IPS-18c (cell line): Measurements from ENCODE around the gene CDC42EP3.

ENCODE experiments used
- H3K4me3 ChIP-seq: 2 replicates; pipeline ENCODE4 v1.7.0; 2013; ENCODE audit warnings: low read depth, mild to moderate bottlenecking, low read length, moderate library complexity; ENCODE audit not compliant: insufficient read depth
- H3K9me3 ChIP-seq: one replicate; pipeline ENCODE4 v1.6.1; 2013; ENCODE audit warnings: mild to moderate bottlenecking, low read length, moderate library complexity; ENCODE audit not compliant: control insufficient read depth, insufficient read depth

The CDC42EP3 gene

DNA sequence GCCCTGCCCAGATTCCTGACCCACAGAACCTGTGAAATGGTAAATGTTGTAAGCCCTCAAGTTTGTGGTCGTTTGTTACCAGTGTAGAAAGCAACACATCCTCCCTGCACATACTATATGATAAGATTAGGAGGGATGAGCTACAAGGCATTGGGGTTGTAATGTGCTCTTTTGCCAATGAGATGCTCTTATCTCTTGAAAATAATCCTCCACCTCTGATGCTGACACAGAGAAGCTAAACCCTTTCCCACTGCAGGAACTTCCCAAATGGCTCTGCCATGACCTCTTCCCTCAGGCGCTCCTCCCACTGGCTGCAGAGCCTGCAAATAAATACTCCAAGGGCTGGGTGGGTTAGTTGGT is 23.5 kb downstream of the CDC42EP3 start:
- Histone ChIP-seq H3K4me3 (no peak overlapping the region), H3K9me3 (no peaks in the 10 kb centered on the region)

DNA sequence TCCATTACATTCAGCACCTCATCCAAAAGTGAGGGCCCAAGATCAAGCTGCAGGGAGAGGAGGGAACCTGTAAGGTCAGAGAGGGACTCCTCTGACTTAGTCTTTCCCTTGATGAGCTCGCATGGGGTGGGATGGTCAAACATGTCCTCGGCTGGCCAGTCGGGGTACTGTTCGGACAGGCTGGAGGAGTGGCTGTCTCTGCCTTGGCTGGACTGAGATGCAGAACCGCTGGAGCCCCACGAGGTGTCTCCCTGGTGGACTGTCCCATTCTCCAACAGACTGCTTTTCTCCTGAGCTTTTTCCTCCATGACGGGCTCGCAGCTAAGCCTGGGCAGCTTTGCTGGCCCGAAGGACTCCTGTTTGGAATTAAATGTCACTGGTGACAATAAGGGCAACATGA is 25.6 kb downstream of the CDC42EP3 start:
- no peak overlapping the region for H3K4me3 ChIP-seq
- H3K9me3 ChIP-seq, result no peaks in the 10 kb centered on the region

DNA sequence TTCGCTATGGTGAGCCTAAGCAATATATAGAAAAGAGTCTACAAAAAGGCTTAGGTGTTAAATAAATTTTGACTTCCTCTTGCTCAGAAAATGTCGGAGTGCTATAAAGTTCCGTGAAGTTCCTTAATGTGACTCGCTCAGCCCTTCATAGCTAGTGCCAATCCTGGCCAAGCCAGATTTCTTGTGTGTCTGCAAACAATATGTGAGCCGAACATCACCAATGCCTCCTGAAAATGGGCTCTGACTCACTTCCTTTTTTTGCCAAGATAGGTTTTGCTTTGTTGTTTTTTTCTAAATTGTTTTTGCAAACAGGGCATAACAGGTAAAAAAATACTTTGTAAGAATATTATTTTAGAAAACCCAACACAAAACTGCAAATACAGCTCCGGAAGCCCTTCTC is 26.1 kb downstream of the CDC42EP3 start:
- H3K4me3 ChIP-seq, result no peak overlapping the region
- H3K9me3 ChIP-seq, result no peaks in the 10 kb centered on the region

DNA sequence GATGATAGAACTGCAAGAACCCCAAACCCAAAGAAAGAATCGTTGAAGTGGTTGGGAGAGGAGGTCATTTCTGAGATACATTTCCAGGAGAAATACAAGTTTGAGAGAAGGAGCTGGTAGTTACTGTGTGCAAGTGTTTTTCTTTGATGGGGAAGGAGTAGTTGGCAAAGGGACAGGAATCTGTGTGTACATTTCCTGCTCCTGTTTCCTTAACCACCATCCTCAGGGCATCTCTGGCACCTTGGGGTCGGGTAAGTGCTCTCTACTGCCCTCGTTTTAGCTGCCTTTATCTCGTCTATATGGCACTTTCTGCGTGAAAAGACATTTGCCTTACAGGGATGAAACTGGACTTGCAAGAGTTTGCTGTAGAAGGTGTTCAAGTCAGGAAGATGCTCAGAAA is 27.3 kb downstream of the CDC42EP3 start:
- Histone ChIP-seq H3K9me3 (no peaks in the 10 kb centered on the region), H3K4me3 (no peak overlapping the region)

DNA sequence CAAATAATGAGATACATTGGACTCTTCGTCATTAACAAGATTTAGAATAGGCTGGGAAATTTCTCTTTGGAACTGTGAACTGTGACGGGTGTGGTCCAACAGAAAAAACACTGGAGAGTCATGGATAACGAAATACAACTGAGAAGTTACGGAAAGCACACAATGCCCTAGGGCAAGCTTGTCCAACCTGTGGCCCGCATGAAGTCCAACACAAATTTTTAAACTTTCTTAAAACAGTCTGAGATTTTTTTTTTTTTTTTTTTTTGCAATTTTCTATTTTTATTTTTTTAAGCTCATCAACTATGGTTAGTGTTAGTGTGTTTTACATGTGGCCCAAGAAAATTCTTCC is 27.7 kb downstream of the CDC42EP3 start:
- Histone ChIP-seq H3K9me3 (no peaks in the 10 kb centered on the region), H3K4me3 (no peak overlapping the region)

DNA sequence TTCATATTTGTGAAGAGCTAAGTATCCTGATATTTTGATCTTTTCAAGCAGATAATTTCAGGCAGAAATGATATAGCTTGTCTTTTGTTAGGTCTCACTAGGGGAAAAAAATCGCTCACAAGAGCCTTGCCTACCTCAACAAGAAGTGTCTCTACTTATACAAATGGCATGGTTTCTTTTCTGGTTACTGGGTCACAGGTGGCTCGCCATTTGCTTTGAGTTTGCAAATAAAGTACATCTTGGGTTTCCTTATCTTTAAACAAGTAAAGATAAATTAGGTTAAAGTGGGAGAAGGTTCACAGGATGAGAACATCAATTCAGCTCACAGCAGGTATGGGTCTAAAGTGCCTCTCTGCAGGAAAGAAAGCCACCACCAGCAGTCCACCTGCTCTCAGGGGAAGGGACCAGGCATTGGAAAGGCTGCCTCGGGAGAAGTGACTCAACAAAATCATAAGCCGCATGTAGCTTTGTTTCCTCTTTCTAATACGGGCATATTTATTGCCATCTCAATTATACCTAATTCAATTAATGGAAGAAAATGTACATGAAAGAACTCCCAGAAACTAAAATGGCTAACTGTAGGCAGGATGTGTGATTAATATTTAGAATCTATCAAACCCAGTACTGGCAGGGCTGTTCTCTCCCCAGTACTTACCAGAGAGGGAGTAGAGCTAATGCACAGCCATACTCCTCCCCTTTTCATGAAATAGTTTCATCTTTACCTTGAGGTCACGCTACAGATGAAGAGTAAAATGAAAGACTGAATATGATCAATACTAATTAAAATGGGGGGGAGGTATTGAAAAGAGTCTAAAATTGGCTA is 28.3 kb downstream of the CDC42EP3 start:
- Histone ChIP-seq H3K4me3 (no peak overlapping the region), H3K9me3 (no peaks in the 10 kb centered on the region)

DNA sequence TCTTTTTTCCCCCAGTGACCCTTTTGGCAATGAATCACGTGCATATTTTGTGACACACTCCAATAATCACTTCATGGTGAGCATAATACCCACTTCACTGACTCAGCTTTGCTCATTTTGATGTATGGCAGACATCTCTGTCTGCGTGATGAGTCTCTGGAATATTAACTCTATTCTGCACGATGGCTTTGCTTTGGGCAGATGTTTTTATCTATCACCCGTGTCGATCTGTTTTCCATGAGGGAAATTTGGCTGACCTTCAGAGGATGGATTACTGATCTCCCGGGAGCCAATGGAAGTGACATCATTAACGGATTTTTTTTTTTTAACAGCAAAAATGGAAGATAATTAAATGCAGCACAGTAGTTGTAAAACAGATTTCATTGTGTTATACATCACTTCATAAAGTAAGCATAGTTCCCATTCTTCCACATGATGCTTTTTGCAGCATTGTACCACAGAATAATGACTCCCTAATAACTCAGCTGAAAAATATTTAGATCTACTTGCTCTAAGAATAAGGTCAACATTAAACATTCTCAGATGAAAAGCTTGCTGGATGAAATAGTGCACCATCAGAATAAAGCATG is 29.8 kb downstream of the CDC42EP3 start:
- Histone ChIP-seq H3K4me3 (no peak overlapping the region), H3K9me3 (no peaks in the 10 kb centered on the region)

DNA sequence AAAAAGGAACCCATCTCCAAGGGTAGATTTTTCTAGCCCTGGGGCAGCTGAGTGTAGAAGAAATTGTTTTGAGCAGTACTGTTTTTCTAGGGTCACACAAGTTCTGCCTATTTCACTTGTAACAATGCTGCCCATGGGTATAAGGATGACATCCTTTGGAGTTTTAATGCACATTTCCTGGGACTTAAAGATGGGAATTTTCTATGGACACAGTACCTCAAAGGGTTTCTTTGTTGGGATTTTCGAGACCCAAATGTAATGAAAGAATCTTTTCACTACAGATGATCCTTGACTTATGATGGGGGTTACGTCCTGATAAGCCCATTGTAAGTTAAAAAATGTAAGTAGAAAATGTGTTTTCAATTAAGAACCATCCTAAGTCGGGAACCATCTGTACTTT is 31.8 kb downstream of the CDC42EP3 start:
- no peak overlapping the region for H3K4me3 ChIP-seq

DNA sequence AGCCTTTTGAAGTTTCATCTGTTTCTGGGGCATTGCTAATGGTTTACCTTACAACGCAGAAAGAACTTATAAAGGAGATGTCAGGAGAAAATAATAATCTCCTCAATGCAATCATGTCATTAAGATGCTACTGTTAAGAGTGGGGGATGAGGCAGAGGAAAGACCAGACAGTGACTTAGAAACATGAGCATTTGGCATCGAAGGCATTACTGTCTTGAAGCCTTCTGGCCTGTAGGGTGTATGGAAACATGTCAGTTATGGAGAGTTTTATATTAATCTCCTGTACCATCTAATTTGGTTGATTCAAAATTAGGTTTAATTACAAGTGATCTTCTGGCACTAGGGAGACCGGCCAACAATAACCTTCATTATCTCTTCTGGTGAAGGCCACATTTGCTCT is 32.5 kb downstream of the CDC42EP3 start:
- no peaks in the 10 kb centered on the region for H3K9me3 ChIP-seq

More for the DNA sequence above, 31.8 kb downstream of the CDC42EP3 start:
- no peaks in the 10 kb centered on the region for H3K9me3 ChIP-seq

DNA sequence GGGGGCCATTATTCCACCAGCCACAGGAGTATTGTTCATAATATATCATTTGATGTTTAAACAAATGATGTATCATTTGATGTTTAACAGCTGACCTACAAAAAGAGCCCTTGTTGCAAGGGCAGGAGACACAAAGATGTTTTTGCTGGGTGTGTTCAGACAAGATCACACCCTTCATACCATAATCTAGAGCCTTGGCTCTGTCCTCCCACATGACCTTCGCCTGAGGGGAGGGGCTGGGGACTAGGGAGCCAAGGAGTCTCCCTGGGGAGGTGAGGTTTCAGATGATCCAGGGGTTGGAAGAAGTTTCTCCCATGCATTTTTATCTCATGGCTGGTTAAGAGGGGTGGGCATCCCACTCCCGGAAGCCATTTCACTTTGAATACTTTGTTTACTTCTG is 33.5 kb downstream of the CDC42EP3 start:
- Histone ChIP-seq H3K9me3 (no peaks in the 10 kb centered on the region), H3K4me3 (no peak overlapping the region)

More for the DNA sequence above, 32.5 kb downstream of the CDC42EP3 start:
- no peak overlapping the region for H3K4me3 ChIP-seq

DNA sequence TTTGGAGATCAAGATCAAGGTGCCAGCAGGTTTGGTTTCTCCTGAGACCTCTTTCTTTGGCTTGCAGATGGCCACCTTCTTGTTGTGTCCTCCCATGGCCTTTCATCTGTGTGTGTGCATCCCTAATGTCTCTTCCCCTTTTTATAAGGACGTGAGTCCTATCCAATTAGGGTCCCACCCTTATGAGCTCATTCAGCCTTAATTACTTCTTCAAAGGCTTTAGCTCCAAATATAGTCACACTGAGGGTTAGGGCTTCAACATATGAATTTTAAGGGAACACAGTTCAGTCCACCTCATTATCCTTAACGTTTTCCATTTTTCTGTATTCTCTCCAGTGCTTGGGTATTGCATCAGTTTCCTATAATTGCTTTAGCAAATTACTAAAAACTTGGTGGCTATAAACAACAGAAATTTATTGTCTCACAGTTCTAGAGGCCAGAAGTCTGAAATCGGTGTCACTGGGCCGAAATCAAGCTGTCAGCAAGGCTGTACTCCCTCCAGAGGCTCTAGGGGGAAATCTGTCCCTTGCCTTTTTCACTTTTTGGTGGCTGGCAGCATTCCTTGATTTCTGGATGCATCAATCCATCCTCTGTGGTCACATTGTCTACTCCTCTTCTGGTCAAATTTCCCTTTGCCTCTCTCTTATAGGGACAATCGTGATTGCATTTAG is 34.1 kb downstream of the CDC42EP3 start:
- Histone ChIP-seq H3K4me3 (no peak overlapping the region), H3K9me3 (no peaks in the 10 kb centered on the region)

DNA sequence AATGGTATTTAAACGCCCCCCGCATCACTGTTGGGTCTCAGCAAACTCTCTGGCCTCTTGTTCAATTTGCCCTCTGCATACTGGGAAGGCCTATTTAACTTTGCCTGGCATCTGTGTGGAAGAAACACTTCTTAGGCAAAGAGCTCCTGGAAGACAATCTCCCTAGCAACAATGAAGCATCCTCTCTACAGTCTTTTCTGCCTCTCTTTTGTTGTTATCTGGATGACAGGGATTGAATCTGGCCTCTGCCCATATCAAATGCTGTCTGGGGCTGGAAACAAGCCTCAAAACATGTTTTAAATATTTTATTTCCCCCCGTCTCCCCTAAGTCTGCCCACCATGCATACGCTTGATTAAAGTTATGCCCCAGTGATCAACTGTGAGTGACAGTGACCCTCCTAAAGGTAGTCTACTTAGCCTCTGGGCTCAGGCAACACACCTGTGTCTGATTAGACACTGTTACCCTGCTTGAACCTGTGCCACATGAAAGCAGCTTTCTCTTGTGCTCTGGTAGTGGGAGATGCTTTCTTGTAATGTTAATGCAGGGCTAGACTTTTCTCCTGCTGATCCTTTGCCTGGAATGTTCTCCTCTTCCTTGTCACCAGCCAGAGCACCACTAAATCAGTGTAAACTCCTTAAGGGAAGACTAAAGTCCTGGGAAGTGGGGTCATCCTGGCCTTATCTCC is 34.9 kb downstream of the CDC42EP3 start:
- Histone ChIP-seq H3K9me3 (no peaks in the 10 kb centered on the region), H3K4me3 (no peak overlapping the region)

DNA sequence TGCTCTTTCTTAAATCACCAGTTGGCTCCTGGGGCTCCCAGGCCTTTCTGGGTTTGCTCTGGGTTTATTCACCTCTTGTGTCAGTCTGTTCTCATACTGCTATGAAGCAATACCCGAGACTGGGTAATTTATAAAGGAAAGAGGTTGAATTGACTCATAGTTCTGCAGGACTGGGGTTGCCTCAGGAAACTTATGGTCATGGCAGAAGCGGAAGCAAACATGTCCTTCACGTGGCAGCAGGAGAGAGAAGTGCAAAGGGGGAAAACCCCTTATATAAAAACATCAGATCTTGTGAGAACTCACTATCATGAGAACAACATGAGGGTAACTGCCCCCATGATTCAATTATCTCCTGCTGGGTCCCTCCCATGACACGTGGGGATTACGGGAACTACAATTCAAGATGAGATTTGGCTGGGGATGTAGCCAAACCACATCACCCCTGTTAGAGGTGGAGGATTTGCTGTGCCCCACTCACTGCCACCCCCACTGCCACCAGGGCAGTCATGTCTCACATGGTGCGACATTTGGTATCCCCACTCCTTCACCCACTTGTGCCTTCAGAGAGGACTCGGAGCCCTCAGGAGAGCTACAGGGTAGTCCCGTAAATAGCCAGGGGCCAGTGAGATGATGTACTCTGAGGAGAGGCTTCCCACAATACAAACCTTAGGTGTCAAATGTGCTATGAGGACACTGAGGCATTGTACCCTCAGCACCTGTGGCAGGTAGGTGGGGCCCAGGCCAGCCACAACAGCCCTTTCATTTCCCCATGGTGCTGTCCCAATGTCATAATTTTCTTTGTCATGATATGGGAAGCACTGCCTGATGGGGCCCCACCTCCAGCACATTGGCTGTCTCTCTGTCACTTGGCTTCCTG is 35.7 kb downstream of the CDC42EP3 start:
- no peak overlapping the region for H3K4me3 ChIP-seq
- H3K9me3 ChIP-seq, result no peaks in the 10 kb centered on the region

DNA sequence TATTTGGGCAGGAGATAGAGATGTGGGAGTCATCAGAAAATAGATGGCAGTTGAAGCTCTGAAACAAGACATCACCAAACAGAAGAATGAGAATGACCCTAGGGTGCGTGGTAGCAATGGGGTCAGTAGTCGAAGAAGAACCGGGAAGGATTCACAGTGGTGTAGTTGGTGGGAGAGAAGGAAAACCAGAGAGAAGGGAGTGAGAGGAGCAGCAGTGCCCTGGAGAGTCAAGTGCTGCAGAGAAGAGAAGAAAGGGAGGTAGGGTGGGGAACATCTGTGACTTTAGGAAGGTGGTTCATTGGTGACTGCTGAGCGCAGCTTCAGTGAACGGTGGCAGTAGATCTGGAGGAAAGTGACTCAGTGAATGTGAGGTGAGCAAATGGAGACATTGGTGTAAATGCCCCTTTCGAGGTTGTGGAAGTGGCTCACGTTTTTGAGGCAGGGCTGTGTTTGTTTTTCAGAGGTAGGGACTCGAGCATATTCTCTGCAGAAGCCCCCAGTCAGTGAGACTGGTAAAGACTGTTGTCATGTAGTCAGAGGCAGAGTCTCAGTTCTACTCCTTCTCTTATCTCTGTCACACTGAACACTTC is 36.4 kb downstream of the CDC42EP3 start:
- H3K4me3 ChIP-seq, result no peak overlapping the region
- no peaks in the 10 kb centered on the region for H3K9me3 ChIP-seq

DNA sequence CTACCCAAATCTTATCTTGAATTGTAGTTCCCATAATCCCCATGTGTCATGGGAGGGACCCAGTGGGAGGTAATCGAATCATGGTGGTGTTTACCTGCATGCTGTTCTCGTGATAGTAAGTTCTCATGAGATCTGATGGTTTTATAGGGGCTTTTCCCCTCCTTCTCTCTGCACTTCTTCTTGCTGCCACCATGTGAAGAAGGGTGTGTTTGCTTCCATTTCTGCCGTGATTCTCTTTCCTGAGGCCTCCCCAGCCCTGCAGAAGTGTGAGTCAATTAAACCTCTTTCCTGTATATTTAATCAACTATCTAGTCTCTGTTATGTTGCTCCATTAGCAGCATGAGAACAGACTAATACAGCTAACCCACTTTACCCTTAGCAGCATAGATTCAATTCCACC is 37.6 kb downstream of the CDC42EP3 start:
- no peak overlapping the region for H3K4me3 ChIP-seq

DNA sequence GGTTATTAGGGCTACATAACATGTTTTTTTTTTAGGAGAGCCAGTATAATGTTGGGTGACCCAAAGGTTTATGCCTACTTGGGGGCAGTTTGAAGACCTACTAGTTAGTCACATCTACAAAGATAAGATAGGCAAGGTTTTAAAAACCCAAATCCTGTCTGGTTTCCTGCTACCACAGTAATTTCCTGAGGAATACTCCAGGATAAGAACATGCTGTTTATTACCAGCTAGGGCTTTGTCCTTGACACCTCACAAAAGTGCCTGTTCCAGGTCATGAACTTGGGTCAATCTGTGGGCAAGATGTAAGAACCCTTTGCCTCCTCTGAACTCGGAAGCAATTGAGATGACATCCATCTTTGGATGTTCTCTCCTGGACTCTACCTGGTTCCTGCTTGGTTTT is 38.2 kb downstream of the CDC42EP3 start:
- Histone ChIP-seq H3K4me3 (no peak overlapping the region), H3K9me3 (no peaks in the 10 kb centered on the region)

More for the DNA sequence above, 37.6 kb downstream of the CDC42EP3 start:
- no peaks in the 10 kb centered on the region for H3K9me3 ChIP-seq

DNA sequence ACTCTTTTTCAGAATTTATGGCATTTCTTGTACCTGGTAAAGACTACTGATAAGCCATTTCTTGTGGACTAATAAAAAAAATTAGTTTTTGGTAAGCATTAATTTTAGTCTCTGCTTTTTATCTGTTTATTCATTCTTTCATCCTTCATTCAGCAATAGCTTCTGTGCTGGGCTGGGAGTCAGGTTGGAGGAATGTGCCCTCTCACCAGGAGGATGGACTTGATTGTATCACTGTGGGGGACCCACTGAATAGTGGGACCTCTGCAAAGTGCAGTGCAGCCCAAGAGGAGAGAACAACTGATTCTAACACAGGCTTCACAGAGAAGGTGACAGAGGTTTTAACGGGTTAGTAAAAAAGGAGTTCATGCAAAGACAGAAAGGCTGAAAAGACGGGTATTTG is 39.1 kb downstream of the CDC42EP3 start:
- Histone ChIP-seq H3K4me3 (no peak overlapping the region), H3K9me3 (no peaks in the 10 kb centered on the region)
